GM18526 (cell line): Measurements from ENCODE around the gene FAM53A.

ENCODE experiments used
- POLR2A ChIP-seq: IDR thresholded peaks from 3 replicates; pipeline ENCODE4 v1.6.1; 2011; ENCODE audit not compliant: insufficient read length; ENCODE audit errors: extremely low read depth

The FAM53A gene

DNA sequence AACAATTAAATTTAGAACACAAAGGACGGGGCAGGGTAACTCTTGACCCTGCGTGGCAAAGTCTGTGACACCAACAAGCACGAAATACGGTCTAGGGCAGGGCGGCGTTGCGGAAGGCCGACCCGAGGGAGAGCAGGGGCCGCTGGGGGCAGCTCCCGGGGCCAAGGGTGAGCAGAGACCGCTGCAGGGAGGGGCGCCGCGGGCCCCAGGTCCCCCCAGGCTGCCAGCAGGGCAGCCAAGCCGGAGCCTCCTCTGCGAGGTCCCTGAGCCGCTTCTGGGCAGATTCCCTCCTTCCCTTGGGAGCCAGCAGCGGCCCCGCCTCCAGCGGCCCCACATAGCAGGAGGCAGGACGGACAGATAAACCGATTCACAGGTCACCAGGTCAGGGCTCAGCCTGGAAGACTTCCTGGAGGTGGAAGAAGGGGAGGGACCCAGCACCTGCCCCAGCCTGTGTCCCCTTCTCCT, 90.2 kb downstream of the FAM53A start:
- TF ChIP-seq POLR2A, result no peak

DNA sequence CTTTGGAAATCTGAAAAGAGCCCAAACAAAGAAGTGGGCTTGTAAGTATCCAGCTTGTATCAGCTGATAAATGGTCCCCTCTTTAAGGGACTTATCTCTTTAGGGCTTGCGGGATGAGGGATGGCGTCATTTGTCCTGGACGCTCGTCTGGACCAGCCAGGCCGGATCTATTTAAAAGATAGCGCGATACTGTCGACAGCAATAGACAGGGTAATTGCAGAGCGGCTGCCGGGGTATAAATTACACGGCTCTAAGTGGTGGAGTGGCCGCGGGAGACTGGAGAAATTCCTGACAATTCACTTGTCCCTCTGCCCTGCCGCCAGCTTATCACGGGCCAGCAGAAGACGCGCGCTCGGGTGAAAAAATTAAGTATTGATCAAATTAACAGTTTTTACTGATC, 90.7 kb downstream of the FAM53A start:
- no peak for TF ChIP-seq POLR2A

DNA sequence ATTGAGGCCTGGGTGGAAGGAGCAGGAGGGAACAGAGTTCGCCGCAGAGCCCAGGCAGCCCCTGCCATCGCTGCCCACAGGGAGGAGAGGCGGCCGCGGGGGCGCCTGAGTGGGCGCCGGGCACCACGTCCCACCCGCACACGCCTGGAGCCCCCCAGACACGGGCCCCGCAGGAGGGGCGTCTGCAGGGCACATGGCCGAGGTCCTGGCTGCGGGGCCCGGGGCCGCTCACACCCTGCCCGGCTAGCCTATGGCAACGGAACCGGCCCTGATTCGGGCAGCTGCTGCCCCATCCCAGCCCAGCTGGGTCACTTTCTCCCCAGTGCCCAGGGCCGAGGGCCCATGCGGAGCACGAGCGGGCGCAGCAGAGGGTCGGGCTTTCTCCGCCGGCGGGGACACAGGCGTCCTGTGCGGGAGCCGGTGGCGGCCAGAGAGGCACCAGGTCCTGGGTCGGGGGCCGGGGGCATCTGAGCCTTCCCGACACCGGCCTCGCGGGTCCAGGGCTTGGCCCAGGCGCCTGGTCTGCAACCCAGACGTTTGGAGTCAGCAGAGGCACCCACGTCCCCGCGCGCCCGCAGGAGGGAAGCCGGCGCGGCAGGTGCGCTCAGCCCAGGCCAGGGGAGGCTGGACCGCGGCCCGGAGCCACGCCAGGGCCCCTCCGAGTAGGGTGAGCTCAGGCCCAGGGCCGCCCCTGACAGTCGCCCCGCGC, 91.2 kb downstream of the FAM53A start:
- TF ChIP-seq POLR2A, result no peak

DNA sequence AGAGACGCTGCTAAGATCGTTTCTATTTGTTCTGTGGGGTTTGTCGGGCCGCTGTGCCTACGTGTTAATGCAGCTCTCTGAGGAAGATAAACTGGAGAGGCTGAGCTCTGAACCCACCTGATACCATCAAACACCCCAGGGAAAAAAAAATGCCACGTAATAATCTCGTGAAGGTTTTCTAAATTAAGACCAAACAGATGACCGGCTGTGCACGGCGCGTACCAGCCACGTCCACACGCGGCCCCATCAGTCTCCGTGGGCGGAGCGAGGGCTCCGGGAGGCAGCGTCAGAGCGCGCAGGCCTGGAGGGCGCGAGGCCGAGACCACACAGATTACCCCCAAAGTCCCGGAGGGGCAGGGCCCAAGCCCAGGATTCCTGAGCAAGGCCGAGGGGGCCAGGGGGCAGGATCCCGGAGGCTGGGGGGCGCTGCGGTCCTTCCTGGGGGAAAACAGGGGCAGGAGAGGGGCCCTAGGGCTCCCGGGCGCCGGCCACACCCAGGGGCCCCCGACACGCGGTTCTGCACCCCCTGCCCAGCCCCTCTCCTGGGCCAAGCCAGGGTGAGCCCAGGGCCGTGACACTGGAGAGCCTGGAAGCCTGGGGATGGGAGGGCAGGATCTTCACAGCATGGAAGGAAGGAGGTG, 91.9 kb downstream of the FAM53A start:
- TF ChIP-seq POLR2A, result no peak

DNA sequence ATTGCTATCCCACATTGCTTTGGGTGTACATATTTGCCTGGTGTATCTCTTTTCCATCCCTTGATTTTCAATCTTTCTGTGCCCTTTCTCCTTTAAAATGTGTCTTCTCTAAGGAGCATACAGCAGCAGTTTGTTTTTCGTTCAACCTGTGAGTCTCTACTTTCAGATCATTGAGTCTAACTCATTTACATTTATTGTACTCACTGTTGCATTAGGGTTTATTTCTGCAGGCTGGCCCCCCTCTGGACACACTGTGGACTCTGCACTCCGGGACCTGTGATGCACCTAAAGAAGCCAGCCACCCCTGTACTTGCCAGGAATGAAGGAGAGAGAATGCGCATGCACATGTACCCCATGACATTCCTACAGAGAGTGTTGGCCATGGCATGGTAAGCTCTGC, 93.0 kb downstream of the FAM53A start:
- no peak for TF ChIP-seq POLR2A

DNA sequence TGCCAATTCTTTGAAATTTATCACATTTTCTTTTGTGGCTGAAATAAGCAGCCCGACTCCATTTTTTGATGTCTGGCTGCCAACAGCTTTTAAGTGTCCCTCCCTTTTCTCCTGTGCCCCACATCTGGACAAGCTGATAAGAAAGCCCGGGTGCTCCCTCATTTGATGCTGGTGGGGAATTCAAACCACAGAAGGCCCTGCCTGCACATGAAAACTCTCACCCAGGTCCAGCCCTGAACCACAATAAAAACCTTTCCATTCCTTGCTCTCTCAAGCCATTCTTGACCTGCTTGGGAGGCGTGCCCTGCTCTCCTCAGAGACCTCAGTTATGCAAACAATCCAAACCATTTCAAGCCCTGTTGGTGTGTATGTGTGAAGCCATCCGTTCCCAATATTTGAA, 93.9 kb downstream of the FAM53A start:
- TF ChIP-seq POLR2A, result no peak
